Lung (tissue), 12 donors: ENCODE data around the gene CRY1. TPM values are rescaled to one million over a fixed set of nuclear protein-coding genes. Genes with fewer than 3 reads are reported as not detected.
"Not testable (repeated sequence)": the region's sequence is repeated elsewhere in the genome, so short reads cannot be mapped to it uniquely, and the experiment has no call there.

ENCODE experiments used
- ATAC-seq: fragments of 200-7000 bp; cut with Tn5 transposase; one replicate; pipeline ENCODE4 v1.9.1; 2020; ENCODE audit warnings: moderate number of reproducible peaks; ENCODE audit not compliant: insufficient read depth, low FRiP score
- DNase-seq, 3 donors: peaks; one replicate each; pipeline ENCODE4 v3.0.0-alpha.2; 2013 to 2017
- H3K27ac ChIP-seq, 2 donors: one replicate each; pipeline ENCODE4 v1.5.1; 2013; ENCODE audit warnings: mild to moderate bottlenecking in 2 of 2, moderate library complexity in 2 of 2, control low read depth in 1 of 2, inconsistent platforms in 1 of 2, low read depth in 1 of 2, low read length in 1 of 2
- H3K27me3 ChIP-seq, 3 donors: one replicate each; pipeline ENCODE4 v1.5.1; 2013; ENCODE audit warnings: low read length in 2 of 3; ENCODE audit not compliant: control insufficient read depth in 3 of 3, insufficient read depth in 3 of 3
- H3K36me3 ChIP-seq, 4 donors: one replicate each; pipeline ENCODE4 v1.5.1; 2013; ENCODE audit warnings: low read length in 4 of 4, mild to moderate bottlenecking in 1 of 4, moderate library complexity in 1 of 4; ENCODE audit not compliant: control insufficient read depth in 4 of 4, insufficient read depth in 4 of 4
- H3K4me1 ChIP-seq, 5 donors: one replicate each; pipeline ENCODE4 v1.5.1; 2013; ENCODE audit warnings: low read length in 5 of 5, mild to moderate bottlenecking in 2 of 5, moderate library complexity in 1 of 5; ENCODE audit not compliant: control insufficient read depth in 5 of 5, insufficient read depth in 5 of 5
- H3K4me3 ChIP-seq: one replicate; pipeline ENCODE4 v1.5.1; 2013; ENCODE audit warnings: mild to moderate bottlenecking, control low read depth, moderate library complexity
- H3K9ac ChIP-seq, 2 donors: one replicate each; pipeline ENCODE4 v1.5.1; 2013; ENCODE audit warnings: low read length in 2 of 2, control low read depth in 1 of 2; ENCODE audit not compliant: insufficient read depth in 1 of 2
- H3K9me3 ChIP-seq, 4 donors: one replicate each; pipeline ENCODE4 v1.5.1; 2013; ENCODE audit warnings: low read length in 3 of 4, mild to moderate bottlenecking in 1 of 4, moderate library complexity in 1 of 4; ENCODE audit not compliant: control insufficient read depth in 4 of 4, insufficient read depth in 3 of 4
- WGBS, 2 donors: extraction: QIAGEN DNeasy Blood & Tissue Kit; methylation state at CpG; one replicate each; pipeline ENCODE4 v1.1.7; 2013; 5-methylcytosine and 5-hydroxymethylcytosine counted together
- polyA plus RNA-seq, 2 donors: library from polyadenylated mRNA; stranded (reverse); fragments of 200-250 nt; gene quantifications; one replicate each; pipeline ENCODE4 v1.2.1, GENCODE V29; 2013
- total RNA-seq, 2 donors: library from RNA; depleted of rRNA in 1 of 2; stranded (reverse); fragments of >200 nt in 1 of 2; gene quantifications; one replicate each; pipeline ENCODE4 v1.2.1, GENCODE V29; 2014 to 2021
- TF ChIP-seq, protein P1 (sequence below): IDR thresholded peaks from 2 replicates; pipeline ENCODE4 v1.5.1; 2012; ENCODE audit warnings: mild to moderate bottlenecking; ENCODE audit errors: control extremely low read depth, extremely low read depth
- donor health status: control.
- donor health status: control.
- donor health status: Bipolar disorder and iron deficiency.
- donor health status: healthy.
- donor health status: DM: yes; HTN: yes; CAD: no.

CRY1 gene
- total and polyA plus RNA-seq, 4 donors: 5.6 to 37.2 (median 17.9) TPM

DNA sequence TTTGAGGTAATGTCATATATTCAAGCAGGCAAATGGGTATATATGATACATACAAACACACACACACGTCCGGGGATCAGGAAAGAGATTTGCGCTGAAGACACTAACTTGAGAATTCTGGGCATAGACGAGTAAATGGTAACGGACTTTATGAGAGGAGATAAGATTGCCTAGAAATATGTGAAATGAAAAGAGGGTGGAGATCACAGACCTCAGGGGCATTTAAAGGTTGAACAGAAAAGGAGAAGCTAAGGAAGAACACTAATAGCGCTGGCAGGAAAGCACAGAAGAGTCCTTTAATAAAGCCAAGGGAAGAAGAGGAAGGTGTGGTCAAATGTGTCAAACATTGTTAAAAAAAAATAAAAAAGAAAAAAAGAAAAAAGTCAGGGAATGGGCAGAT, 13.1 kb downstream of the CRY1 start:
- Histone ChIP-seq H3K4me1 (peaks cover 0 to 15% (median 0%) of the 10 kb centered on the region in 5 donors), H3K27me3 (no peaks in the 10 kb centered on the region), H3K9me3 (no peaks in the 10 kb centered on the region), H3K27ac (no peak overlapping the region), H3K4me3 (no peak overlapping the region), H3K9ac (no peak overlapping the region), H3K36me3 (no peaks in the 10 kb centered on the region)
- TF ChIP-seq, protein P1, sequence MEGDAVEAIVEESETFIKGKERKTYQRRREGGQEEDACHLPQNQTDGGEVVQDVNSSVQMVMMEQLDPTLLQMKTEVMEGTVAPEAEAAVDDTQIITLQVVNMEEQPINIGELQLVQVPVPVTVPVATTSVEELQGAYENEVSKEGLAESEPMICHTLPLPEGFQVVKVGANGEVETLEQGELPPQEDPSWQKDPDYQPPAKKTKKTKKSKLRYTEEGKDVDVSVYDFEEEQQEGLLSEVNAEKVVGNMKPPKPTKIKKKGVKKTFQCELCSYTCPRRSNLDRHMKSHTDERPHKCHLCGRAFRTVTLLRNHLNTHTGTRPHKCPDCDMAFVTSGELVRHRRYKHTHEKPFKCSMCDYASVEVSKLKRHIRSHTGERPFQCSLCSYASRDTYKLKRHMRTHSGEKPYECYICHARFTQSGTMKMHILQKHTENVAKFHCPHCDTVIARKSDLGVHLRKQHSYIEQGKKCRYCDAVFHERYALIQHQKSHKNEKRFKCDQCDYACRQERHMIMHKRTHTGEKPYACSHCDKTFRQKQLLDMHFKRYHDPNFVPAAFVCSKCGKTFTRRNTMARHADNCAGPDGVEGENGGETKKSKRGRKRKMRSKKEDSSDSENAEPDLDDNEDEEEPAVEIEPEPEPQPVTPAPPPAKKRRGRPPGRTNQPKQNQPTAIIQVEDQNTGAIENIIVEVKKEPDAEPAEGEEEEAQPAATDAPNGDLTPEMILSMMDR: no peak
- DNase-seq: no peak
- 66 to 74% methylated on average over 6 of the region's 6 CpGs for WGBS, 2 donors
- ATAC-seq: no peak

DNA sequence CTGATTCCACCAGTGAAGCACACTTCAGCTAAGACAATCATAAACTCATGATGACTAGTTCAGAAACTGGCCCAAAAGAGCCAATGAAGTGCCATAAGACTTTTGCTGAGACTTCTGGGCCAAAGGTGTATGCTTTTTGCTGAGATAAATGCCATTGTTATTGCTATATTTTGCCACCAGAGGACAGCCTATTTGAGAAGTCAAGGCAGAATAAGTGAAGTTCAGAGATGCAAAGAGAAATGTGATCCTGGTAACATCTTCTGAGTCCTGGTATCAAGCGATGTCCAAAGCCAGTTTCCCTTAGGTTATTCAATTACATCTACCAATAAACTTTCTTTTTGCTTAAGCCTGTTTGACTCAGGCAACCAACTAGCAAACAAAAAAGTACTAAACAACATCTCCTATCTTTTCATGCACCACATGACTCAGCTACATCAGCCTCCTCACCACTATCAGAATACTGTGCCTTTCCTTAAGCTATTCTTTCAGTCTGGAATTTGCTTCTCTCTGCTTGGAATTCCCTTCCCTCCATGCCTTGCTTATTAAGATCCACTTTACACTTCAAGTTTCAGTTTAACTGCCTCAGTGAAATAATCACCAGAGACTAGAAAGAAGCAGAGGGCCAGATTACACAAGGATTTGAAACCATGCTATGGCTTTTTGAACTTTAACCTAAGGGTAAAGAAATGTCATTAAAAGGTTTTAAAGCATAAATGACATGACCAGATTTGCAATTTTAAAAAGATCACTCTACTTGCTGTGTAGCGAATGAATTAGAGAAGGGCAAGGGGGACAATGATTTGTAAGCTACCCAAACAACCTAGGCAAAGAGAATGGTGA, 14.0 kb downstream of the CRY1 start:
- Histone ChIP-seq H3K4me1 (peaks cover 0 to 15% (median 0%) of the 10 kb centered on the region in 5 donors), H3K27me3 (no peaks in the 10 kb centered on the region), H3K36me3 (no peaks in the 10 kb centered on the region), H3K27ac (no peak overlapping the region), H3K9ac (no peak overlapping the region), H3K4me3 (no peak overlapping the region), H3K9me3 (no peaks in the 10 kb centered on the region)
- ATAC-seq: no peak
- 97 to 98% methylated on average over 2 of the region's 2 CpGs for WGBS, 2 donors
- no peak for DNase-seq
- TF ChIP-seq, protein P1: peak; percentile 7

DNA sequence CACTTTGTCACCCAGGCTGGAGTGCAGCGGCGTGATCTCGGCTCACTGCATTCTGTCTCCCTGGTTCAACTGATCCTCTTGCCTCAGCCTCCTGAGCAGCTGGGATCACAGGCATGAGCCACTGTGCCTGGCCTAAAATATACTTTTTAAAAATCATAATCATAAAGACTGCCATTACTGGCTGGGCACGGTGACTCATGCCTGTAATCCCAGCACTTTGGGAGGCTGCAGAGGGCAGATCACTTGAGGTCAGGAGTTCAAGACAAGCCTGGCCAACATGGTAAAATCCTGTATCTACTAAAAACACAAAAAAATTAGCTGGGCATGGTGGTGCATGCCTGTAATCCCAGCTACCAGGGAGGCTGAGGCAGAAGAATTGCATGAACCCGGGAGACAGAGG, 20.1 kb downstream of the CRY1 start:
- not testable (repeated sequence) for H3K36me3 ChIP-seq, ATAC-seq, H3K4me3 ChIP-seq, DNase-seq, H3K27me3 ChIP-seq, H3K9me3 ChIP-seq, H3K9ac ChIP-seq, H3K27ac ChIP-seq, H3K4me1 ChIP-seq
- WGBS, 2 donors: 91 to 96% methylated on average over 5 of the region's 5 CpGs

DNA sequence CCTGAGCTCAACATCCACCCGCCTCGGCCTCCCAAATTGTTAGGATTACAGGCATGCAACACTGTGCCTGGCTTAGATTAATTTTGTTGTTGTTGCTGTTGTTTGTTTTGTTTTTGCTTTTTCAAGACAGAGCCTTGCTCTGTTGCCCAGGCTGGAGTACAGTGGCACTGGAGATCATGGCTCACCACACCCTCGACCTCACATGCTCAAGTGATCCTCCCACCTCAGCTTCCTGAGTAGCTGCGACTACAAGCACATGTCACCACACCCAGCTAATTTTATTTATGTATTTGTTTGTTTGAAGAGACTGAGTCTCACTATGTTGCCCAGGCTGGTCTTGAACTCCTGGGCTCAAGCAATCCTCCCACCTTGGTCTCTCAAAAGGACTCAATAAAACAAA, 26.7 kb downstream of the CRY1 start:
- TF ChIP-seq, protein P1: no peak
- Histone ChIP-seq H3K9me3 (peaks cover 0 to 4% (median 0%) of the 10 kb centered on the region in 4 donors), H3K9ac (no peak overlapping the region), H3K4me1 (no peaks in the 10 kb centered on the region), H3K4me3 (no peak overlapping the region), H3K27me3 (no peaks in the 10 kb centered on the region), H3K27ac (no peak overlapping the region), H3K36me3 (peaks cover 0 to 3% (median 0%) of the 10 kb centered on the region in 4 donors)
- ATAC-seq: no peak
- 86 to 94% methylated on average over 4 of the region's 4 CpGs for WGBS, 2 donors
- no peak for DNase-seq
